H9 (cell line): Measurements from ENCODE around the gene ADTRP. TPM values are rescaled to one million over a fixed set of nuclear protein-coding genes. Genes with fewer than 3 reads are reported as not detected.

ENCODE experiments used
- DNase-seq: peaks from one replicate; pipeline ENCODE4 v3.0.0-alpha.2; 2017
- H2AFZ ChIP-seq: one replicate; pipeline ENCODE4 v1.6.1; 2013; ENCODE audit warnings: mild to moderate bottlenecking, low read length, control low read depth, moderate library complexity
- H2AK5ac ChIP-seq: 2 replicates; pipeline ENCODE4 v1.6.1; 2013; ENCODE audit warnings: low read length, control low read depth, mixed read lengths; ENCODE audit not compliant: insufficient read length
- H2BK120ac ChIP-seq: one replicate; pipeline ENCODE4 v1.6.1; 2013; ENCODE audit warnings: low read depth, mild to moderate bottlenecking, low read length, control low read depth, inconsistent platforms; ENCODE audit not compliant: poor library complexity, severe bottlenecking
- H2BK12ac ChIP-seq: 2 replicates; pipeline ENCODE4 v1.6.1; 2013; ENCODE audit warnings: low read length, control low read depth, mixed read lengths, low read depth; ENCODE audit not compliant: insufficient read length
- H2BK15ac ChIP-seq: 2 replicates; pipeline ENCODE4 v1.6.1; 2013; ENCODE audit warnings: low read depth, low read length, control low read depth
- H2BK20ac ChIP-seq: one replicate; pipeline ENCODE4 v1.6.1; 2013; ENCODE audit warnings: low read depth, mild to moderate bottlenecking, low read length, control low read depth, inconsistent platforms; ENCODE audit not compliant: poor library complexity, severe bottlenecking
- H2BK5ac ChIP-seq: 2 replicates; pipeline ENCODE4 v1.6.1; 2013; ENCODE audit warnings: low read length, control low read depth, mixed read lengths; ENCODE audit not compliant: insufficient read length
- H3K14ac ChIP-seq: 2 replicates; pipeline ENCODE4 v1.6.1; 2013; ENCODE audit warnings: low read length, control low read depth; ENCODE audit not compliant: insufficient read depth
- H3K18ac ChIP-seq: 2 replicates; pipeline ENCODE4 v1.6.1; 2013; ENCODE audit warnings: low read depth, mild to moderate bottlenecking, mixed read lengths, low read length, control low read depth; ENCODE audit not compliant: insufficient read length
- H3K23ac ChIP-seq: 2 replicates; pipeline ENCODE4 v1.6.1; 2013; ENCODE audit warnings: low read length, control low read depth, mixed read lengths, low read depth; ENCODE audit not compliant: insufficient read length
- H3K23me2 ChIP-seq: 2 replicates; pipeline ENCODE4 v1.6.1; 2013; ENCODE audit warnings: low read depth, mild to moderate bottlenecking, mixed read lengths, low read length, control low read depth; ENCODE audit not compliant: insufficient read length, poor library complexity, severe bottlenecking
- H3K27ac ChIP-seq: 2 replicates; pipeline ENCODE4 v1.5.1; 2013; ENCODE audit warnings: low read length, control low read depth, mixed read lengths, low read depth; ENCODE audit not compliant: insufficient read length
- H3K27me3 ChIP-seq: 2 replicates; pipeline ENCODE4 v1.6.1; 2013; ENCODE audit warnings: low read length, control low read depth, inconsistent platforms; ENCODE audit not compliant: insufficient read depth
- H3K4ac ChIP-seq: 2 replicates; pipeline ENCODE4 v1.6.1; 2013; ENCODE audit warnings: low read depth, mild to moderate bottlenecking, control low read depth, inconsistent platforms, low read length, moderate library complexity
- H3K4me1 ChIP-seq: 2 replicates; pipeline ENCODE4 v1.6.1; 2013; ENCODE audit warnings: low read length, control low read depth, inconsistent platforms; ENCODE audit not compliant: insufficient read depth
- H3K4me2 ChIP-seq: 2 replicates; pipeline ENCODE4 v1.6.1; 2013; ENCODE audit warnings: low read length, control low read depth, mixed read lengths; ENCODE audit not compliant: insufficient read length, insufficient read depth
- H3K56ac ChIP-seq: 2 replicates; pipeline ENCODE4 v1.6.1; 2013; ENCODE audit warnings: low read depth, mild to moderate bottlenecking, mixed read lengths, low read length, control low read depth; ENCODE audit not compliant: insufficient read length
- H3K79me1 ChIP-seq: 2 replicates; pipeline ENCODE4 v1.6.1; 2013; ENCODE audit warnings: low read depth, mild to moderate bottlenecking, moderate library complexity, low read length, control low read depth, inconsistent platforms; ENCODE audit not compliant: insufficient read depth, poor library complexity, severe bottlenecking
- H3K79me2 ChIP-seq: 2 replicates; pipeline ENCODE4 v1.6.1; 2013; ENCODE audit warnings: low read length, control low read depth, inconsistent platforms; ENCODE audit not compliant: insufficient read depth
- H3K9ac ChIP-seq: 2 replicates; pipeline ENCODE4 v1.6.1; 2013; ENCODE audit warnings: low read length, control low read depth, mixed read lengths; ENCODE audit not compliant: insufficient read length; ENCODE audit errors: extremely low read depth
- H3K9me3 ChIP-seq: one replicate; pipeline ENCODE4 v1.6.1; 2013; ENCODE audit warnings: low read depth, low read length, inconsistent platforms; ENCODE audit not compliant: control insufficient read depth
- H3T11ph ChIP-seq: one replicate; pipeline ENCODE4 v1.6.1; 2013; ENCODE audit warnings: mild to moderate bottlenecking, low read length, control low read depth, inconsistent platforms
- H4K20me1 ChIP-seq: one replicate; pipeline ENCODE4 v1.6.1; 2013; ENCODE audit not compliant: control insufficient read depth, insufficient read length, insufficient read depth
- H4K5ac ChIP-seq: 2 replicates; pipeline ENCODE4 v1.6.1; 2013; ENCODE audit warnings: low read depth, mild to moderate bottlenecking, mixed read lengths, low read length, control low read depth; ENCODE audit not compliant: insufficient read length
- H4K8ac ChIP-seq: replicated peaks from 2 replicates; pipeline ENCODE4 v1.6.1; 2013; ENCODE audit warnings: low read length, control low read depth, mixed read lengths, low read depth; ENCODE audit not compliant: insufficient read length
- H4K91ac ChIP-seq: 2 replicates; pipeline ENCODE4 v1.6.1; 2013; ENCODE audit warnings: low read depth, mild to moderate bottlenecking, moderate library complexity, mixed read lengths, low read length, control low read depth; ENCODE audit not compliant: insufficient read length
- H3K27ac Mint-ChIP-seq, 3 experiments: 2 replicates in 2 of 3; 3 replicates in 1 of 3; pipeline ENCODE4 v1.8.0; 2020 to 2021; ENCODE audit warnings: mixed read lengths in 3 of 3, mild to moderate bottlenecking in 1 of 3, moderate library complexity in 1 of 3
- H3K27me3 Mint-ChIP-seq: 2 replicates; pipeline ENCODE4 v1.8.0; 2021; ENCODE audit warnings: low read depth, mild to moderate bottlenecking, moderate library complexity, mixed read lengths
- H3K36me3 Mint-ChIP-seq, 3 experiments: 2 replicates in 2 of 3; 3 replicates in 1 of 3; pipeline ENCODE4 v1.8.0; 2020 to 2021; ENCODE audit warnings: low read depth in 3 of 3, mixed read lengths in 3 of 3; ENCODE audit not compliant: insufficient read depth in 1 of 3
- H3K4me1 Mint-ChIP-seq, 2 experiments: 2 replicates each; pipeline ENCODE4 v1.8.0; 2020; ENCODE audit warnings: mixed read lengths in 2 of 2
- H3K4me3 Mint-ChIP-seq, 2 experiments: 2 replicates in 1 of 2; 3 replicates in 1 of 2; pipeline ENCODE4 v1.8.0; 2020 to 2021; ENCODE audit warnings: mild to moderate bottlenecking in 2 of 2, mixed read lengths in 2 of 2, moderate library complexity in 1 of 2
- H3K9me3 Mint-ChIP-seq, 2 experiments: 2 replicates in 1 of 2; 3 replicates in 1 of 2; pipeline ENCODE4 v1.8.0; 2020; ENCODE audit warnings: mild to moderate bottlenecking in 2 of 2, mixed read lengths in 2 of 2, moderate library complexity in 1 of 2
- WGBS: extraction: QIAGEN DNeasy Blood & Tissue Kit; methylation state at CpG from one replicate; pipeline ENCODE4 v1.1.7; 2013; ENCODE audit warnings: missing lambda C conversion rate, low lambda C conversion rate, mixed read lengths; ENCODE audit not compliant: insufficient read length; ENCODE audit errors: extremely low coverage; 5-methylcytosine and 5-hydroxymethylcytosine counted together
- total RNA-seq: library from RNA; stranded (reverse); gene quantifications from 2 replicates; pipeline ENCODE4 v1.2.1, GENCODE V29; 2021
- TF ChIP-seq, protein P1 (sequence below): fragments of 200-600 bp; sonication (generic); conservative IDR thresholded peaks from 3 replicates; pipeline ENCODE4 v1.8.0; 2021; ENCODE audit warnings: antibody characterized with exemption, mild to moderate bottlenecking

Gene ADTRP
- total RNA-seq, 1 experiment from 2014 or later: not detected

DNA sequence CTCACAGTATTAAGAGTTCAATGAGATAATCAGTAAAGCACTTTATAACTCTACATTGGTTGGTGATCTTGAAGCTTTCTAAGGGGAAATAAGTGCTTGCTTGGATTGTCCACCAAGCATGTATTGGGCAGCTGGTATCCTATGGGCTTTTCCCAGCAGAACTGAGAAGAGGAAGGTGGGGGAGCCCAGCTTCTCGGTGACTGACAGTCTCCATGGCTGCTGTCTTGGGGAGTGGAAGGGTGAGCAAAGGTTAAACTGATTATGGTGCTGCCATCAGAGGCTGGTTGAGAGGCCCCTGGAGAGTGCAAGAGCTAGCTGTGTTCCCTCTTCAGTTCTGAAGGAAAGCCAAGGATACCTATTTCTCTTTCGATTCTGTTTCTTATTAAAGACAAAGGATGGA is 35.5 kb upstream of the ADTRP start:
- Histone ChIP-seq H4K91ac (no peak overlapping the region), H4K5ac (no peak overlapping the region), H3K79me2 (no peaks in the 10 kb centered on the region), H4K8ac (no peak overlapping the region), H2BK20ac (no peak overlapping the region), H2BK12ac (no peak overlapping the region), H2BK120ac (no peak overlapping the region), H2AK5ac (no peak overlapping the region), H2BK5ac (no peak overlapping the region), H3K4me2 (no peak overlapping the region), H3K9me3 (no peaks in the 10 kb centered on the region), H3K23me2 (no peaks in the 10 kb centered on the region), H3K27ac (no peak overlapping the region), H3K4me1 (no peaks in the 10 kb centered on the region), H3K23ac (no peak overlapping the region), H3T11ph (no peak overlapping the region), H3K79me1 (no peaks in the 10 kb centered on the region), H2AFZ (no peak overlapping the region), H3K9ac (no peak overlapping the region), H3K56ac (no peak overlapping the region), H3K18ac (no peak overlapping the region), H3K4ac (no peak overlapping the region), H3K14ac (no peak overlapping the region), H4K20me1 (no peaks in the 10 kb centered on the region), H3K27me3 (no peaks in the 10 kb centered on the region), H2BK15ac (no peak overlapping the region)
- Mint-ChIP-seq H3K9me3 (peaks cover 0 to under 1% of the 10 kb centered on the region in 2 experiments; a peak in 1 of 5 replicates), H3K36me3 (no peaks in the 10 kb centered on the region; a peak in 1 of 7 replicates), H3K4me1 (peaks cover 4 to 7% of the 10 kb centered on the region in 2 experiments; a peak in 3 of 4 replicates), H3K4me3 (no peak overlapping the region), H3K27ac (no peak overlapping the region), H3K27me3 (no peaks in the 10 kb centered on the region)
- no peak for DNase-seq
- no CpG with 5 or more reads among the region's 2 CpGs for WGBS
- TF ChIP-seq, protein P1, sequence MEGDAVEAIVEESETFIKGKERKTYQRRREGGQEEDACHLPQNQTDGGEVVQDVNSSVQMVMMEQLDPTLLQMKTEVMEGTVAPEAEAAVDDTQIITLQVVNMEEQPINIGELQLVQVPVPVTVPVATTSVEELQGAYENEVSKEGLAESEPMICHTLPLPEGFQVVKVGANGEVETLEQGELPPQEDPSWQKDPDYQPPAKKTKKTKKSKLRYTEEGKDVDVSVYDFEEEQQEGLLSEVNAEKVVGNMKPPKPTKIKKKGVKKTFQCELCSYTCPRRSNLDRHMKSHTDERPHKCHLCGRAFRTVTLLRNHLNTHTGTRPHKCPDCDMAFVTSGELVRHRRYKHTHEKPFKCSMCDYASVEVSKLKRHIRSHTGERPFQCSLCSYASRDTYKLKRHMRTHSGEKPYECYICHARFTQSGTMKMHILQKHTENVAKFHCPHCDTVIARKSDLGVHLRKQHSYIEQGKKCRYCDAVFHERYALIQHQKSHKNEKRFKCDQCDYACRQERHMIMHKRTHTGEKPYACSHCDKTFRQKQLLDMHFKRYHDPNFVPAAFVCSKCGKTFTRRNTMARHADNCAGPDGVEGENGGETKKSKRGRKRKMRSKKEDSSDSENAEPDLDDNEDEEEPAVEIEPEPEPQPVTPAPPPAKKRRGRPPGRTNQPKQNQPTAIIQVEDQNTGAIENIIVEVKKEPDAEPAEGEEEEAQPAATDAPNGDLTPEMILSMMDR: no peak
